Cardiac muscle cell (in vitro differentiated cells and primary cell): ENCODE data around the gene EHD4. TPM values are rescaled to one million over a fixed set of nuclear protein-coding genes. Genes with fewer than 3 reads are reported as not detected.
A peak's percentile ranks its signal among the peaks of the same experiment; 100 is the strongest.

ENCODE experiments used
- DNase-seq, 2 donors: peaks; one replicate each; pipeline versions ENCODE4 v3.0.0 to v3.0.0-alpha.2; 2010 to 2017; ENCODE audit warnings: low read depth in 1 of 2, low spot score in 1 of 2
- H3K27ac ChIP-seq: fragments of 200-600 bp; sonication (generic); 2 replicates; pipeline ENCODE4 v1.5.1; 2016
- H3K27me3 ChIP-seq: fragments of 200-600 bp; sonication (generic); 2 replicates; pipeline ENCODE4 v1.6.0; 2016; ENCODE audit warnings: control low read depth
- H3K36me3 ChIP-seq: fragments of 200-600 bp; sonication (generic); 2 replicates; pipeline ENCODE4 v1.5.1; 2016; ENCODE audit warnings: control low read depth
- H3K4me1 ChIP-seq: fragments of 200-600 bp; sonication (generic); 2 replicates; pipeline ENCODE4 v1.8.1; 2017; ENCODE audit warnings: low read depth, mild to moderate bottlenecking, mixed run types
- H3K4me3 ChIP-seq: fragments of 200-600 bp; sonication (generic); 2 replicates; pipeline ENCODE4 v1.5.1; 2016; ENCODE audit warnings: mild to moderate bottlenecking
- H3K9me3 ChIP-seq: fragments of 200-600 bp; sonication (generic); 2 replicates; pipeline ENCODE4 v1.5.1; 2017; ENCODE audit warnings: low read depth, mild to moderate bottlenecking, control low read depth
- CTCF ChIP-seq: IDR thresholded peaks from 2 replicates; pipeline ENCODE4 v1.5.1; 2012; ENCODE audit warnings: low read depth, mild to moderate bottlenecking, low read length
- polyA plus RNA-seq: library from polyadenylated mRNA; unstranded; fragments of >200 nt; fragmentation: Nextera tagmentation; extraction: Ambion mirVana; gene quantifications from 2 replicates; pipeline ENCODE4 v1.2.1, GENCODE V29; 2016
- total RNA-seq: library from RNA; depleted of rRNA; stranded (reverse); fragments of >200 nt; gene quantifications from 2 replicates; pipeline ENCODE4 v1.2.3, GENCODE V29; 2016

Gene EHD4
- total and polyA plus RNA-seq, 2 experiments from 2014 or later = 47.4 to 56.4 TPM

- no peak for DNase-seq
- Histone ChIP-seq H3K27me3 (no peaks in the 10 kb centered on the region), H3K4me1 (peaks cover 9% of the 10 kb centered on the region), H3K36me3 (no peaks in the 10 kb centered on the region), H3K4me3 (no peak overlapping the region), H3K27ac (no peak overlapping the region), H3K9me3 (no peaks in the 10 kb centered on the region)
- TF ChIP-seq CTCF = no peak
Measured at GRCh38 chr15:41856262-41856661, 116.1 kb downstream of the EHD4 start.

GRCh38 chr15:41855261-41855961 lies 116.9 kb downstream of the EHD4 start:
- H3K27me3 ChIP-seq = no peaks in the 10 kb centered on the region
- H3K4me3 ChIP-seq = no peak overlapping the region
- no peaks in the 10 kb centered on the region for H3K36me3 ChIP-seq
- H3K27ac ChIP-seq = no peak overlapping the region
- peak in 1 of 2 donors; percentile 24 for DNase-seq
- TF ChIP-seq CTCF = no peak
- H3K9me3 ChIP-seq = no peaks in the 10 kb centered on the region
- peaks cover 9% of the 10 kb centered on the region for H3K4me1 ChIP-seq

- H3K9me3 ChIP-seq = no peaks in the 10 kb centered on the region
- H3K4me1 ChIP-seq = peaks cover 9% of the 10 kb centered on the region
- no peak overlapping the region for H3K27ac ChIP-seq
- DNase-seq = no peak
- H3K36me3 ChIP-seq = no peaks in the 10 kb centered on the region
- no peak for TF ChIP-seq CTCF
- no peaks in the 10 kb centered on the region for H3K27me3 ChIP-seq
- no peak overlapping the region for H3K4me3 ChIP-seq
Measured at GRCh38 chr15:41854443-41854842, 117.9 kb downstream of the EHD4 start.

GRCh38 chr15:41853831-41854230 lies 118.5 kb downstream of the EHD4 start:
- H3K4me1 ChIP-seq = peaks cover 9% of the 10 kb centered on the region
- H3K9me3 ChIP-seq = no peaks in the 10 kb centered on the region
- H3K27me3 ChIP-seq = no peaks in the 10 kb centered on the region
- no peaks in the 10 kb centered on the region for H3K36me3 ChIP-seq
- no peak for TF ChIP-seq CTCF
- DNase-seq = no peak
- no peak overlapping the region for H3K4me3 ChIP-seq
- H3K27ac ChIP-seq = no peak overlapping the region

GRCh38 chr15:41852736-41853590 lies 119.4 kb downstream of the EHD4 start:
- Histone ChIP-seq H3K27me3 (no peaks in the 10 kb centered on the region), H3K27ac (no peak overlapping the region), H3K4me3 (no peak overlapping the region), H3K4me1 (peaks cover 9% of the 10 kb centered on the region), H3K9me3 (no peaks in the 10 kb centered on the region), H3K36me3 (no peaks in the 10 kb centered on the region)
- no peak for TF ChIP-seq CTCF
- DNase-seq = no peak
